Measurements from ENCODE around the gene HMGXB4. TPM values are rescaled to one million over a fixed set of nuclear protein-coding genes. Genes with fewer than 3 reads are reported as not detected.
A peak's percentile ranks its signal among the peaks of the same experiment; 100 is the strongest.

HMGXB4 gene
- total and polyA plus RNA-seq, 4 donors: 4.0 to 9.9 (median 7.5) TPM

DNA sequence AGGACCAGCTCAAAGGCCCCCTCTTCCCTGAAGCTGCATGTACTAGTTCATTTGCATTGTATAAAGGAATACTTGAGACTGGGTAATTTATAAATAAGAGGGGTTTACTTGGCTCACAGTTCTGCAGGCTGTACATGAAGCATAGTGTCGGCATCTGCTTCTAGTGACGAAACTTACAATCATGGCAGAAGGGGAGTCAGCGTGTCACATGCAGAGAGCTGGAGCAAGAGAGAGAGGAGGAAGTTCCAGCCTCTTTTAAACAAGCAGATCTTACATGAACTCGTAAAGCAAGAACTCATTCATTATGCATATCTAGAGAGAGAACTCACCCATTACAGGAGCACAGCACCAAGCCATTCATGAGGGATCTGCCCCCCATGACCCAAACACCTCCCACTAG, 7.1 kb upstream of the HMGXB4 start (continued):
- TF ChIP-seq, protein P1, sequence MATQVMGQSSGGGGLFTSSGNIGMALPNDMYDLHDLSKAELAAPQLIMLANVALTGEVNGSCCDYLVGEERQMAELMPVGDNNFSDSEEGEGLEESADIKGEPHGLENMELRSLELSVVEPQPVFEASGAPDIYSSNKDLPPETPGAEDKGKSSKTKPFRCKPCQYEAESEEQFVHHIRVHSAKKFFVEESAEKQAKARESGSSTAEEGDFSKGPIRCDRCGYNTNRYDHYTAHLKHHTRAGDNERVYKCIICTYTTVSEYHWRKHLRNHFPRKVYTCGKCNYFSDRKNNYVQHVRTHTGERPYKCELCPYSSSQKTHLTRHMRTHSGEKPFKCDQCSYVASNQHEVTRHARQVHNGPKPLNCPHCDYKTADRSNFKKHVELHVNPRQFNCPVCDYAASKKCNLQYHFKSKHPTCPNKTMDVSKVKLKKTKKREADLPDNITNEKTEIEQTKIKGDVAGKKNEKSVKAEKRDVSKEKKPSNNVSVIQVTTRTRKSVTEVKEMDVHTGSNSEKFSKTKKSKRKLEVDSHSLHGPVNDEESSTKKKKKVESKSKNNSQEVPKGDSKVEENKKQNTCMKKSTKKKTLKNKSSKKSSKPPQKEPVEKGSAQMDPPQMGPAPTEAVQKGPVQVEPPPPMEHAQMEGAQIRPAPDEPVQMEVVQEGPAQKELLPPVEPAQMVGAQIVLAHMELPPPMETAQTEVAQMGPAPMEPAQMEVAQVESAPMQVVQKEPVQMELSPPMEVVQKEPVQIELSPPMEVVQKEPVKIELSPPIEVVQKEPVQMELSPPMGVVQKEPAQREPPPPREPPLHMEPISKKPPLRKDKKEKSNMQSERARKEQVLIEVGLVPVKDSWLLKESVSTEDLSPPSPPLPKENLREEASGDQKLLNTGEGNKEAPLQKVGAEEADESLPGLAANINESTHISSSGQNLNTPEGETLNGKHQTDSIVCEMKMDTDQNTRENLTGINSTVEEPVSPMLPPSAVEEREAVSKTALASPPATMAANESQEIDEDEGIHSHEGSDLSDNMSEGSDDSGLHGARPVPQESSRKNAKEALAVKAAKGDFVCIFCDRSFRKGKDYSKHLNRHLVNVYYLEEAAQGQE (IDR thresholded peaks at IDR 0.05): no peak
- TF ChIP-seq YY1 (IDR thresholded peaks at IDR 0.05) (no peak), HNF4G (IDR thresholded peaks at IDR 0.05) (no peak)

DNA sequence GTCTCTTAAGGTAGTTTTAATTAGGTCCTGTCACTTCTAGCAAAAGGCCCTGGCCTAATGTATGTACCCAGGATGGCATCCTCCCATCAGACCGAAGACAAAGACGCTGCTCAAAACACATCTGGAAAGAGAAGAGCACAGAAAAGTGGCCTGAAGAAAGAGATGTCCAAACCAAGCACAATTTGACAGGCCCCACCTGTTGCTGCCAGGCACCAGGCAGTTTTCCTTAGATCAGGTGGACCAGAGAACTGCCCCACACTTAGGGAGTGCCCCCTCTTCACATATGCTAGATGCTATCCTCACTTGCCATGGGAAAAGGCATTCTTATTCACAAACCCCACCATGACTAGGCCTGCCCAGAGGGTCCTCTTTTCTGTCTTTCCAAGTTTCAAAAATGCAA, 3.3 kb upstream of the HMGXB4 start:
- no peak for DNase-seq (ENCODE audit: low spot score)
- no peaks in the 10 kb centered on the region for H3K36me3 ChIP-seq (ENCODE audit: control insufficient read depth in 4 of 4, insufficient read depth in 3 of 4, low read depth in 1 of 4, low read length in 3 of 4)
- H3K4me1 ChIP-seq (ENCODE audit: control insufficient read depth in 4 of 4, insufficient read depth in 4 of 4, low read length in 3 of 4): peaks cover 1 to 16% (median 13%) of the 10 kb centered on the region in 4 donors
- no peaks in the 10 kb centered on the region for H3K9me3 ChIP-seq (ENCODE audit: control insufficient read depth in 4 of 4, low read length in 3 of 4)
- H3K9ac ChIP-seq (ENCODE audit: low read depth in 1 of 2, low read length in 2 of 2): no peak overlapping the region
- H3K4me3 ChIP-seq (ENCODE audit: low read depth in 1 of 3, low read length in 3 of 3): no peak overlapping the region
- no peaks in the 10 kb centered on the region for H3K27me3 ChIP-seq (ENCODE audit: control insufficient read depth in 4 of 4, insufficient read depth in 4 of 4, low read length in 3 of 4)
- 86% methylated on average over 2 of the region's 2 CpGs for WGBS
- TF ChIP-seq, protein P2, sequence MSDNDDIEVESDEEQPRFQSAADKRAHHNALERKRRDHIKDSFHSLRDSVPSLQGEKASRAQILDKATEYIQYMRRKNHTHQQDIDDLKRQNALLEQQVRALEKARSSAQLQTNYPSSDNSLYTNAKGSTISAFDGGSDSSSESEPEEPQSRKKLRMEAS (IDR thresholded peaks at IDR 0.05): no peak
- no peak for TF ChIP-seq JUND (IDR thresholded peaks at IDR 0.05)
- TF ChIP-seq GABPA (IDR thresholded peaks at IDR 0.05 in 1 of 2, conservative IDR thresholded peaks at IDR 0.05 in 1 of 2): no peak
- TF ChIP-seq RAD21 (IDR thresholded peaks at IDR 0.05): no peak
- TF ChIP-seq SP1 (IDR thresholded peaks at IDR 0.05): no peak
- no peak overlapping the region for H3K27ac ChIP-seq (ENCODE audit: low read depth in 1 of 2, low read length in 2 of 2)

DNA sequence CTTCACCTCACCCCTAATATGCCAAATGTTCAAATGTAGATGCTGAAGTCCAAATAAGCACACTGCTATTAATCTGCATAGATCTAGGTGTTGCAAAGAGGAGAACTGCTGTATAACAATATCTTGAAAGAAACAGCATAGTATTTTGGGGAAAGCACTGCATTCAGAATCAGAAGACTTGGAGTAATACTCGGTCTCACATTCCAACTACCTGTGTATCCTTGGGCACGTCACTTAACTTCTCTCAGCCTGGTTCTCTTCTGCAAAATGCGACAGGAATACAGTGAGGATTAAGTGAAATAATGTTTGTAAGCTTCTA, 332 bp upstream of the HMGXB4 start:
- Histone ChIP-seq H3K9me3 (ENCODE audit: control insufficient read depth in 4 of 4, low read length in 3 of 4) (no peaks in the 10 kb centered on the region), H3K27ac (ENCODE audit: low read depth in 1 of 2, low read length in 2 of 2) (peak overlapping the region; percentile 90 to 96), H3K9ac (ENCODE audit: low read depth in 1 of 2, low read length in 2 of 2) (peak overlapping the region; percentile 35 to 75), H3K36me3 (ENCODE audit: control insufficient read depth in 4 of 4, insufficient read depth in 3 of 4, low read depth in 1 of 4, low read length in 3 of 4) (peaks cover 0 to under 1% (median 0%) of the 10 kb centered on the region in 4 donors), H3K4me1 (ENCODE audit: control insufficient read depth in 4 of 4, insufficient read depth in 4 of 4, low read length in 3 of 4) (peaks cover 2 to 26% (median 18%) of the 10 kb centered on the region in 4 donors), H3K27me3 (ENCODE audit: control insufficient read depth in 4 of 4, insufficient read depth in 4 of 4, low read length in 3 of 4) (no peaks in the 10 kb centered on the region), H3K4me3 (ENCODE audit: low read depth in 1 of 3, low read length in 3 of 3) (peak overlapping the region; percentile 76 to 97 (median 90))
- WGBS: 8% methylated on average over 3 of the region's 3 CpGs
- TF ChIP-seq, protein P2 (IDR thresholded peaks at IDR 0.05): no peak
- no peak for TF ChIP-seq EGR1 (IDR thresholded peaks at IDR 0.05; ENCODE audit: low read depth in 2 of 2)
- TF ChIP-seq HNF4A (conservative IDR thresholded peaks at IDR 0.05): no peak
- TF ChIP-seq TAF1 (conservative IDR thresholded peaks at IDR 0.05): no peak
- TF ChIP-seq HNF4G (IDR thresholded peaks at IDR 0.05): no peak
- TF ChIP-seq FOXA2 (IDR thresholded peaks at IDR 0.05): no peak
- TF ChIP-seq, protein P3, sequence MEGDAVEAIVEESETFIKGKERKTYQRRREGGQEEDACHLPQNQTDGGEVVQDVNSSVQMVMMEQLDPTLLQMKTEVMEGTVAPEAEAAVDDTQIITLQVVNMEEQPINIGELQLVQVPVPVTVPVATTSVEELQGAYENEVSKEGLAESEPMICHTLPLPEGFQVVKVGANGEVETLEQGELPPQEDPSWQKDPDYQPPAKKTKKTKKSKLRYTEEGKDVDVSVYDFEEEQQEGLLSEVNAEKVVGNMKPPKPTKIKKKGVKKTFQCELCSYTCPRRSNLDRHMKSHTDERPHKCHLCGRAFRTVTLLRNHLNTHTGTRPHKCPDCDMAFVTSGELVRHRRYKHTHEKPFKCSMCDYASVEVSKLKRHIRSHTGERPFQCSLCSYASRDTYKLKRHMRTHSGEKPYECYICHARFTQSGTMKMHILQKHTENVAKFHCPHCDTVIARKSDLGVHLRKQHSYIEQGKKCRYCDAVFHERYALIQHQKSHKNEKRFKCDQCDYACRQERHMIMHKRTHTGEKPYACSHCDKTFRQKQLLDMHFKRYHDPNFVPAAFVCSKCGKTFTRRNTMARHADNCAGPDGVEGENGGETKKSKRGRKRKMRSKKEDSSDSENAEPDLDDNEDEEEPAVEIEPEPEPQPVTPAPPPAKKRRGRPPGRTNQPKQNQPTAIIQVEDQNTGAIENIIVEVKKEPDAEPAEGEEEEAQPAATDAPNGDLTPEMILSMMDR (IDR thresholded peaks at IDR 0.05; ENCODE audit: low read depth, low read length, missing input control): no peak
- no peak for TF ChIP-seq GABPA (IDR thresholded peaks at IDR 0.05 in 1 of 2, conservative IDR thresholded peaks at IDR 0.05 in 1 of 2)
- no peak for TF ChIP-seq FOXA1 (IDR thresholded peaks at IDR 0.05)
- no peak for TF ChIP-seq SP1 (IDR thresholded peaks at IDR 0.05)
- TF ChIP-seq, protein P4, sequence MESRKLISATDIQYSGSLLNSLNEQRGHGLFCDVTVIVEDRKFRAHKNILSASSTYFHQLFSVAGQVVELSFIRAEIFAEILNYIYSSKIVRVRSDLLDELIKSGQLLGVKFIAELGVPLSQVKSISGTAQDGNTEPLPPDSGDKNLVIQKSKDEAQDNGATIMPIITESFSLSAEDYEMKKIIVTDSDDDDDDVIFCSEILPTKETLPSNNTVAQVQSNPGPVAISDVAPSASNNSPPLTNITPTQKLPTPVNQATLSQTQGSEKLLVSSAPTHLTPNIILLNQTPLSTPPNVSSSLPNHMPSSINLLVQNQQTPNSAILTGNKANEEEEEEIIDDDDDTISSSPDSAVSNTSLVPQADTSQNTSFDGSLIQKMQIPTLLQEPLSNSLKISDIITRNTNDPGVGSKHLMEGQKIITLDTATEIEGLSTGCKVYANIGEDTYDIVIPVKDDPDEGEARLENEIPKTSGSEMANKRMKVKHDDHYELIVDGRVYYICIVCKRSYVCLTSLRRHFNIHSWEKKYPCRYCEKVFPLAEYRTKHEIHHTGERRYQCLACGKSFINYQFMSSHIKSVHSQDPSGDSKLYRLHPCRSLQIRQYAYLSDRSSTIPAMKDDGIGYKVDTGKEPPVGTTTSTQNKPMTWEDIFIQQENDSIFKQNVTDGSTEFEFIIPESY (IDR thresholded peaks at IDR 0.05): no peak
- TF ChIP-seq, protein P5, sequence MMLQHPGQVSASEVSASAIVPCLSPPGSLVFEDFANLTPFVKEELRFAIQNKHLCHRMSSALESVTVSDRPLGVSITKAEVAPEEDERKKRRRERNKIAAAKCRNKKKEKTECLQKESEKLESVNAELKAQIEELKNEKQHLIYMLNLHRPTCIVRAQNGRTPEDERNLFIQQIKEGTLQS (IDR thresholded peaks at IDR 0.05): no peak
- TF ChIP-seq RXRA (IDR thresholded peaks at IDR 0.05): no peak
- TF ChIP-seq JUND (IDR thresholded peaks at IDR 0.05): no peak
- TF ChIP-seq, protein P1 (IDR thresholded peaks at IDR 0.05): no peak
- TF ChIP-seq RAD21 (IDR thresholded peaks at IDR 0.05): no peak
- DNase-seq (ENCODE audit: low spot score): no peak

Measured in liver (tissue), 9 donors.